HK-2 (cell line): ENCODE measurements around the gene CDH2.
A peak's percentile ranks its signal among the peaks of the same experiment; 100 is the strongest.

Experiments
- DNase-seq: peaks from one replicate; pipeline ENCODE4 v3.0.0-alpha.2; 2018; ENCODE audit not compliant: unreplicated experiment

The CDH2 gene

DNA sequence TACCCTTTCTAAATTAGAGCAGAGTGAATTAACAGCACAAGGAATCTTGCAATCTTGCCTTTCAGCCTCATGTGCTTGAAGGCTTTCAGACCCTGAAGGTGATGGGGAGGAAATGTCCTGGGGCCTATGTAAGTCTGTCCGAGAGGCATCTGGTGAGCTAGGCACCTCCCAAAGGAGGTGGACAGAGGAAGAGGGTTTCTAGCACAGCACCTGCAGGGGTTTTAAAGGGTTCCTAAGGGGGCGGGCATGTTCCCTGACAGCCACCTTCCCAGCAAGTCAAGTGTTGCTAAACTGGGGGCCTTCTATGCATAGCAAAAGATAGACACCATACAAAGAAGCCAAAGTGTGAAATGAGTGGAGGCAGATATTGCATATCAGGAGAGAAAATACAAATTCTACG is 88.5 kb downstream of the CDH2 start:
- DNase-seq, result no peak

DNA sequence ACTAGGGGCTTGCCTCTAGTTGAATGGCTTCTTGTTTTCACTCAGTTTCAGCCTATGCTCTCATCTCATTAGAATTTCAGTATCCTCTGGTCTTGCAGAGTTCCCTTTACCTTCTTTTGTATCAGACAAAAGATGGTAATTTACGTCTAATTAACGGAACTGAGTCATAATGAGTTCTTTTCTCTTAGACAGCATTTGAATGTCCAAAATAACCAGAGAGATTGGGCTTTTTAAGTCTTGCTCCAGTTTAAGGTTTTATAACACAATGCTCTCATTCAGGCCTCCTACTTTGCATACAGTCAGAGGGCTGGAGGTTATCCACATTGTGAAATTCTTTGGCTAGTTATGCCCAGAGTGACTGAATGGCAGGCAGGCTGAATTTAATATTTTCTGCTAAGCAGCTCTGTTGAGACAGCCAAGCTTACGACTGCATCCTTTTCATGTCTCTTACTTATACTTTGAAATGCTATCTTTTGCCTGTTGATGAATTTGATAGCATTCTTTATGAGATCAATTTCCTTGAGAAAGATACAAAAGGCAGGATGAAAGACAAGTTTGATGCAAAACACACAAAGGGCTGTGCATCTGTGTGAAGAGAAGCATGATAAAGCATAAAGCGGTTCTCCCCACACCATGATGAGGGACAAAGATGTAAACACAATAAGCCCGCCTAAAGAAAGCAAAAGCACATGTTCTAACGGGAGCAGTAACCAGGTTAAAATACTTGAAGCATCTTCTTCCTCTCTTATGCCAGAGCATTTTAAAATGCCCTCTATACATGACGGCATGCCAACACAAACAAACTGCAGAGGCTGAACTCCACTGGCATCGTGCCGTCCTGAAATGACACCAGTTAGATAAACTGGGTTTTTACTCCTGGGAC is 90.0 kb downstream of the CDH2 start:
- DNase-seq, result no peak

DNA sequence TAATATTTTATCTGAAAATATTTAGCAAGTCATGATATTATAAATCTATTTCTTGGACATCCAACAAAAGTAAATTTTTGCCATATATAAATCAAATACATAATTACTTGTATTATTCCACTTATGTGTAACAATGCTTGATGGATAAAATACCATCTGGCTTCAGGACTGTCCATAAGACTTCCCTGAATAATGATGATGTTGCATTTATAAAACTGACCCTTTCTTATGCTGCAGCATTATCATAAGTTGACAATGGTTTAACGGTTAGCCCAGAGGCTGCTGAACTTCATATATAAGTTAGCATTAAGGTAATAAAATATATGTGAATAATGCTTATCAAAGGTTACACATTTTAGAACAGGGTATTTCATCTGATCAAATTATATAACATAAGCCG is 95.4 kb downstream of the CDH2 start:
- no peak for DNase-seq

DNA sequence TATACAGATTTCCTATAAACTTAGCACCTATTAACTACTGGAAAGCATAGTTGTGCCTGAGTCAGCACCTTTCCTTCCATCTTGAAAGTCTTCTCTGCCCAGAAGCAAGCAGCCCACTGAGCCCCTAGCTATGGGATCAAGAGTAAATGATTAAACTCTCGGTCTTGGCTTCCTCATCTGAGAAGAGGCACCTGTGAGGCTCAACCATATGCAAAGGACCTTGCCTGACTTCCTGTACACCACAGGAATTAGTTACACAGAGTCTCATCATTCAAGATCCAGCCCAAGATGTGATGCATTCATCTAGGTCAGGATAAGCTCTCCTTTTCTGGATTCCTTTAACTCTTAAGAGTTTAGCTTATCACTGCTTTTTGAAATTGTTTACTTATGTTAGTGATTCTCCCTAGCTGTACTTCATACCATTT is 96.0 kb downstream of the CDH2 start:
- peak; percentile 16 for DNase-seq

DNA sequence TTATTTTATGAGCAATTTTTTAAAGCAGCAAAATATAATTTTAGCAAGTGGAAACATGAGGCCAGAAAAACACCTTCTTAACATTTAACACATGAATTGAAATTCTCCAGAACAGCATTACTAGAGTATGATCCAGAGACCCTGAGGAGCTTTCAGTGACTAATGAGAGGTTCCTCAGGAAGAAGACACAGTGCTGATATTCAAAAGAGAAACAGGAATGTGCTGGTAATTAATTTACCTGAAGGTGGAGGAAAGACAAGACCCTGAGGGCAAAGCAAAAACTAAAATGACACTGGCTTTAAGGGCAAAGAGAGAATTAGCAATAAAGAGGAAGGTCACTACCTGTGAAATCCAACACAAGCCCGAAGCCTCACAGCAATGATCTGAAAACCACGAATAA is 97.0 kb downstream of the CDH2 start:
- DNase-seq, result no peak

DNA sequence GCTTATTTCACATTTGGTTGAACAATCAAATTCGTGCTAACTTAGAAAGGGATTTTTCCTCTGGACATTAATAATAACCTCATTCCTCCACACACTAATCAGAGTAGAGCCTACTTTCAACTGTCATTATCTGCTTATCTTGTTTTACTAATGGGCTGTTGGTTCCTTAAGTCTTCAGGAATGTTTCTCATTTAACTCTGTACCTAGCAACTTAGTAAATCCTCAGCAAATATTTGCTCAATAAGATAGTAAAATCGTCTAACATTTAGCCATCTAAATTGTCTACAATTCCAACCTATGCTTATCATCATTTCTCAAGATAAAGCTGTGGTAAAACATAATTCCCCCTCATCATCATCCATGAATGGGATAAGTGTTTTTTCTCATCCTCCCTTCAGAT is 98.1 kb downstream of the CDH2 start:
- no peak for DNase-seq

DNA sequence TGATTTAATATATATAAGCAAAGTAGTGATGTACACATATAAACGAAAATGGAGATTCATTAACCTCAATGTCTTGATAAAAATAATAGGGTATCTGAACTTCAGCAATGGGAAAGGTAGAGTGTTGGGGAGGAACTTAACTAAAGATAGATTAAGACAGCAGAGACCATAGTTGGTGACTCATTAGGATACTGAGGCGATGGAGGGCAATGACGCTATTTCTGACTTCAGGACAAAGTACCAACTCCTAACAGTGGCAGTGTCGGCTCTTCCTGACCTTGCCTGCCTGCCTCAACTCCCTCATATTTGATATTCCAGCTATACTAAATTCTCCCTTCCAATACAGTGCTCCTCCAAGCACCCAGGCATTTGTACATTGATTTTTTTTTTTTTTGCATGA is 98.6 kb downstream of the CDH2 start:
- DNase-seq, result no peak

DNA sequence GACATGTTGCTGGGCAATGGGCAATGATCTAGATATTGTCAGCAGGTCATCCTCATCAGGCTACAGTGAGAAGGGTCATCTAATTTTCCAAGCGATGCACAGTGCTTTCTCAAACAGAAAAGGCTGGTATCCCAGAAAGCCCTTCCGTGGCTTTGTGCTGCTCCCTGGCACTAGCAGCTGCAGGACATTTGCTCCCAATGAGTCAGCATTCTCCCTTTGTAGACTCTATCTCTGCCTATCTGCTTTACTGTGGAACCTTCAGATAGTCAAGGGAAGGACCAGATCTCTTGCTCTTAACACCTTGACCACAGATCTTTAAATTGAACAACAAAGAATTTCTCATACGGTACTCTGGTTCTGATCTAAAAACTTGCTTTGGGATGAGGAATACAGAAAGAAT is 101.4 kb downstream of the CDH2 start:
- DNase-seq, result no peak

DNA sequence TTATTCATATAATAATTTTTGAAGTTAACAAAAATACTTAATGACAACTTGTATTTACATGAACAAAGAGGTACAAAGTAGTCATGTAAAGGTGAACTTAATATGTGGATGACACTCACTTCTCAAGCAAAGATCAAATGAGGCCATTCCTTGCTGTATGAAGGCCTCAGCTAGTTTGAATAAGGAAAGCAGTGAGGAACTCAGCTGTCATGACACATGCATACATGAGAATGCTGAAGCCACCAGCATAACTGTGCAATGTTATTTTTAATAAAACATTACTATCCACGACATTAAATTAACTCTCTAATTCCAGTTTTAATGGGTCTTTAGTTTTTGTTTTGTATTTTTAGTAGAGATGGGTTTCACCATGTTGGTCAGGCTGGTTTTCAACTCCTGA is 102.9 kb downstream of the CDH2 start:
- no peak for DNase-seq

DNA sequence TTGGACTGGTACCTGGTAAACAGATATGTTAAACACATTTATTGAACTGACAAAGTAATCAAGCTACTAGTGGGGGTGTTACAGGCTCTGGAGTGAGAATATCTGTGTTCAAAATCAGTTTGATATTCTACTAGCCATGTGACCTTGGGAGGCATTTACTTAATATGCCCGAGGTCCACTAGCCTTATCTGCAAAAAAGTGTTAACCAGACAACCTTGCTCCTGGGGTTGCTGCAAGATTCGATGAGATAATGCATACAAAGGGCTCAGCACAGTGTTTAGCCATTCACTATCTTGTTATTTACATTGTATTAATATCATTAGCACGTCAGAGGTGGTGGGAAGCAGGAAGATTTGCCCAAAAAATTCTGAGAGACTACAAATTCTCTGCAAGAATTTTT is 103.3 kb downstream of the CDH2 start:
- no peak for DNase-seq

DNA sequence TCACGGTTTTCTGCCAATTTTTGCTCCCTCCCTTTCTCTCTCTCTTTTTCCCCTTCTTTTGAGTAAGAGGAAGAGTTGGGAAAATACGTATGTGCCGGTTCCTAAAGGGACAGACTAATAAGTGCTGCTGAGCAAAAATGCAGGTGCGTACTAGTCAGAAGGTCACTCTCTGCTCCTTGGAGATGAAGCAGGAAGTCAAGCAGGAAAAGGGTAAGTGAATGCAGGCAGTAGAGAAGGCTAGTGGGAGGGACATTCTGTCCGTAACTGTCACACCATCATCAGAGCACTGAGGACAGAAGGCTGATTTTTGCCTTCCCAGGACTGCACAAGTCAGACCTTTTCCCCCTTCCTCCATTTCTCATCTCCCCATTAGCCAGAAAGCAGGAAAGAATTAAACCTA is 105.7 kb downstream of the CDH2 start:
- DNase-seq, result no peak

DNA sequence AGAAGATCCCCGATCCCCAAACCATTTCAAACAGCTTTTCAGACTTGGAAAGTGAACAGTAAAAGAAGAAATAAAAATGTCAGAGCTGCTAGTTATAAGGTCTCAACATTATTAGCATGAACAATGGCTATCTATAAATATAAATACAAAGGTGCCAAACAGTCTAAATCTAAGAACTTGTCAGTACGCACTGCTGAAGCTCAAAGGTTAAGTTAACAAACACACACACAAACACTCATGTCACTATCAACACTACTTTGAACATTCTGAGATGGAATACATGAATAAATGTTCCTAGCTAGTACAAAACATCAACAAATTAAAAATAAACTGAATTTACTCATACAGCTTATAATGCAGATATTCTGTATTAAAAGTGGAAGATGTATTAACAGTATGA is 108.7 kb downstream of the CDH2 start:
- DNase-seq, result no peak

DNA sequence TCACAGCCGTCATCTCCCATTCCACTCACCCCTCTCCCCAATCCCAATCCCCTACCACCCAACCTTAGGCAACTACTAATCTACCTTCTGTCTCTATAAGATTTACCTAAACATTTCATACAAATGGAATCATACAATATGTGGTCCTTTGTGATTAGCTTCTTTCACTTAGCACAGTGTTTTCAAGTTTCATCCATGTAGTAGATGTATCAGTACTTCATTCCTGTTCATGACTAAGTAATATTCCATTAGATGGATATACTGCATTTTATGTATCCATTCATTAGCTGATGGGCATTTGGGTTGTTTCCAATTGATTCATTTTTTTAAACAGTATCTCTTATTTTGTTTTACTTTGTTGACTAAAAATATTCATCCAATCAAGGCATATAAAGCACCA is 109.6 kb downstream of the CDH2 start:
- no peak for DNase-seq

DNA sequence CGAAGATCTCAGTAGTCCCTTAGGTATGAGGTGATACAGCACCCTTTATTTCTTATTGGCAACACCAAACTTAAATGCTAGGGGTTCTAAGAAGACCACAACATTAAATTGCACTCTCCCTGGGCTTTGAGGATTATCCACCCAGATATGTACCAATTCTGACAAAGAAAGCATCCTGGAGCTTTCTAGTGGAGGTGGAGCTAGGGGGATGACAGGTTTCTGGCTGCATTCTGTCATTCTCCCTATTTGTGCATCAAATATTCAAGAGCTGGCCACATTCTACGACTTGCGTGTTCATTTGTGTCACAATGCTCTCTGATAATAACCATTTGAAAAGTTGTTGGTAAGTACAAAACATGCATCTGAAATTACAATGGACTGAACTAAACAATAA is 111.1 kb downstream of the CDH2 start:
- no peak for DNase-seq

DNA sequence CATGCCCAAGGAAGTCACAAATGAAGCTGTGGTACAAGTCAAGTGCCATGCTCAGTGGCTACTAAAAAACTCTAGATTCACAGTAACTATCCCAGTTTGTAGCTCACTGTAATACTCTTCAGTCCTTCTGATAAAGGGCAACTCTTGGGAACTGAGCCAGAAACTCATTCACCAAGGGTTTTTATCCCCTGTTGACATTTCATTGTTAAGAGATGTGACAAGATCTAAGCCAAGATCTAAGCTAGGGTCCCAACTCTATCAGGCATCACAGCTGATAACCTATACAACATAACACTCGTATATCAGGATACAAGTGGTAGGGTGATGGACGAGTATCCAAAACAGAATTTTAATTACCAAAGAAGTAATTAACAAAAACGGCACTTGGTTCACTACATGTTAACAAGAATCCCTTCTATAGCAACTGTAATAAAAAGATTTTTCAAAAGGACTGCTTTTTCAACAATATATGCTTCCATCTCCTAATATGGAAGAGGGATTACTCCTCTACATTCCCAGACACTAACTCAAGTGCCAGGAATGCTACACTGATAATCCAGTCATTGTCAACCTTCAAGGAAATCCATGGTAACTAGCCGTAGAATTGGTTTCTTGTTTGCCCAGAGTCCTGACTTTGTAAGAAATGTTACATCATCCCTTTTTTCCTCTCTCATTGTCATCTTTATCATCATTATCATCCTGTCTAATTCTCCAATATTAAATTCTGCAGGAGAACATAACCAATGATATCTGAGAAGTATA is 111.7 kb downstream of the CDH2 start:
- no peak for DNase-seq

DNA sequence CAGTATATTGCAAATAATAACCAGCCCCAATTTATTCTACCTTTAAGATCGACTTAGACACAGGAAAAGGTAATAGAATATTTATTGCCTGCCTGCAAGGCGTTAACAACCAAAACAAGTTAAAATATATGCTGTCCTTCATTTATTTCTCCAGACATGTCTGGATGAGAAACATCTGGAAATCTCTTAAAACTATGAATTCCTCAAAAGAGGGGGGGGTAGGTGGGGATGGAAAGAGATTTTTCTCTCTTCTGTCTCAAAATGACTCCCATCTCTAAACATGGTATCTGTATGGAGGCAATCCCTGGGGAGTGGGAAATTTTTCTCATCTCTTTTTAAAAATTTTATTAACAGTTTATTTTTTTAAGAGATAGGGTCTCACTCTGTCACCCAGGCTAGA is 113.0 kb downstream of the CDH2 start:
- no peak for DNase-seq

DNA sequence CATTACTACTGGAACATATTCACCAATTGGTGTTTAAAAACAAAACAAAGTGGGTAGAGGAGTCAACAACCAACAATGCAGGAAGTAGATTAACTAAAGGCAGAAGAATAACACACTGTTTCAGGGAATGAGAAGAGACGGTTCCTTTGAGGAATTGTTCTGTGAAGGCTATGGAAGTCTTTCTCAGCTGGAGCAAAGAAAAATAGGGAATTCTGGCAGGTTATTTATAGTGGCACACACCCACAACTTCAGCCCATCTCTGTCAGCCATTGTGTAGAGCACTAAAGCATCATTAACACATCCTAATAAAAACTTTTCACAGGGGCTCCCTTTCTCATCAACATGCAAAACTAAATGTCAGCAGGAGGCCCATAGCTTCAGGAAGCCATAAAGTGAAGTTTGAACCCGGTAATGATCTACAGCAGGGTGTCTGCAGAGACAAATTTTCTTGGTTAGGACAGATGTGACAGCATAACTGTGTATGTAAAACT is 113.6 kb downstream of the CDH2 start:
- DNase-seq, result no peak

DNA sequence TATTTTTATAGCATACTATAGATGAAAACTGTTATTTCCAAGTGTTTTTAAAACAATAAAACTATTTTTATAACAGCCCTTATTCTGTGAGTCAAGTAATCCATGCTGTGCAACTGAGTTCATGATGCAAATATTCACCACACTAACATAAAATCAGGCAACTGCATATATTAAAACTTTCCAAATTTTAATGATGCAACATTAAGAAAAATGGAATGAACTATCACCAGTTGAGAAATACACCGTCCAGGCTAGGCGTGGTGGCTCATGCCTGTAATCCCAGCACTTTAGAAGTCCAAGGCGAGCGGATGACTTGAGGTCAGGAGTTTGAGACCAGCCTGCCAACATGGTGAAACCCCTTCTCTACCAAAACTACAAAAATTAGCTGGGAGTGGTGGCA is 114.5 kb downstream of the CDH2 start:
- no peak for DNase-seq

DNA sequence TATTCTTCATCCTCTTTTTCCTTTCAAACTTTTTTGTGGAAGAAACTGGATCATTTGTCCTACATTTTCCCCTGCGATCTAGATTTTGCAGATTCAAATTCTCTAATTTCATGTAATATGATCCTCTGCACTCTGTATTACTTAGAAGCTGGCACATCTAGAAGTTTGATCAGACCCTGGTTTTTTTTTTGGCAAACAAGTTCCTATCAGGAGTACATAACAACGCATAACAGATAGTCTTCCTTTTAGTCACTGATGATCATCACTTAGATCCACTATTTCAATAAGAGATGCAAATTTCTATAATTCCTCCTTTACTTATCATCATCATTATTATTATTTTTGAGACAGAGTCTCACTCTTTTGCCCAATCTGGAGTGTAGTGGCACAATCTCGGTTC is 117.1 kb downstream of the CDH2 start:
- no peak for DNase-seq

DNA sequence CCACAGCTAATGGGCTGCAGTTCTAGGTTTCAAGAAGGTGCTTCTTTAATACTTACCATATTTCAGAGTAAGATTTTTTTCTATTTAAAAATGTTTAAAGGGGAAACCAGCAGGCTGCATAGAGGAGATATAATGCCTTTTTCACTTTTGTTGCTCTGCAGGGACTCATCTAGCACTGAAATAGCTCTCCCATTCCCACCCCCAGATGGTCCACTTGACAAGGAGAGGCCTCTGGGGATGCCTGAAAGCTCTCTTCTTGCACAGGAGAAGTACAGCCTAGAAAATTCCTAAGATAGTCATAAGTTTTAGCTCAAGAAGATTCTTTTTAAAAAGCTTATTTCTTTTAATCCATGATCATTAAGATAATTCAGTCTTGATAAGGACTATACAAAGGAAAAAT is 126.4 kb downstream of the CDH2 start:
- no peak for DNase-seq

DNA sequence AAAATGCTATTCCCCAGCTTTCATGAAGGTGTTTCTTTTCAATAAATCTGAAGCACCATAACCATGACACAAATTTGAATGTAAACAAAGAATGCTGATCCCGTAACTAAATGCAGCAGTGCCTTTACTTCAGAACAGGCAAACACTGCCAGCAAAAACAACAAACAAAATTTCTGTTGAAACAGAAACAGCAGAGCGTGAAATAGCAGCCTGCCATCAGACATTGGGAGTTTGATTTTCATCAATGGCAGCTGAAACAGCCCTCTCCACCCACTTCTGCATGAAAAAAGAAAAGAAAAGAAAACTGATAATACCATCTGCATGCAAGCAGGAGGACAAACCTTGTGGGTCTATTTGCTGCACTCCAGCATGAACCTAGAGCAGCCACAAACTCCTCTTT is 128.3 kb downstream of the CDH2 start:
- DNase-seq, result no peak

DNA sequence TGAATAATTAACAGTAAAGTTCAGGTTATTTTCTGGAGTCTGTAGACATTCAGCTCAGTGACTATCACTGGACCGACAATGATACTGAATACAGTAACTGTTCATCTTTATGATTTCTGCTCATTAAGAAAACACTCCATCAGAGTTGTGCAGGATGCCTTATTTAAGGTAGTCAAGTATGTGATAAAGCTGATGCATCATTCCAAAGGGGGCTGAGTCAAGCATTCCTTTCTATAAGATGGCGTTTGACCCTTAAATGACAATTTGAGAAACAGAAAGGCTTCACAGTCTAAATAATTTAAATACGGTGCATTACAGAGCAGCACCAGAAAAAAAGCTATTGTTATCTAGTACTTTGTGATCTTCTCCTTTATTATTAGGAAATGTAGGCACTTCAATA is 131.1 kb downstream of the CDH2 start:
- DNase-seq, result no peak

DNA sequence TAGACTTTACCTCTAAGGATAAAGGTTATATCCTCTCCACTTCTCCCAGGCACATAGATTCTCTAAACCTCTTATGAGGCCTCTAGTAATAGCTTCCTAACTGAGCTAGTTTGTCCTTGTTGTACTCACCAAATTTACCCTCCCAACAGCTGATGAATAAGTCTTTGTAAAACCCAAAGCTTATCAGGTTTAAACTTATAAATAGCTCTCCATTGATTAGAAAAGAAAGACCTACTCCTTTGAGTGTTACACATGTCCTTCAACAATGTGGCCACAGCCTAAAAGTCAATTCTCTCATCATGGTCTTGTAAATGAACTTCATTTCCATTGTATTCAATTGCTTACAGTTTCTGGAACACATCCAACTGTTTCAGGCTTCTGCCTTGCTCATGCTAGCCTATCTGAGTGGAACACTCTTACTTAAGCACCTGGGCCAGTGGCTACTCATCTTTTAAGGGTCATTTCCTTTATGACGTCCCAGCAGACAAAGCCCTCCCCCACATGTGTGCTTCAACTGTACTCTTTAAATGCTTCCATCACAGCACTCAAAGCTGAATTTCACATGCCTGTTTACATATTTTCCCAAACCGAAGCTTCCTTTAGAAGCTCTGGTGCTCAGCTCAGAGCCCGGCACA is 131.6 kb downstream of the CDH2 start:
- peak; percentile 28 for DNase-seq
